GM19193 (cell line): Measurements from ENCODE around the gene GIPC3.

Experiments
- POLR2A ChIP-seq: IDR thresholded peaks from 4 replicates; pipeline ENCODE4 v1.6.1; 2011; ENCODE audit not compliant: insufficient read depth, insufficient read length; ENCODE audit errors: extremely low read depth

The GIPC3 gene

DNA sequence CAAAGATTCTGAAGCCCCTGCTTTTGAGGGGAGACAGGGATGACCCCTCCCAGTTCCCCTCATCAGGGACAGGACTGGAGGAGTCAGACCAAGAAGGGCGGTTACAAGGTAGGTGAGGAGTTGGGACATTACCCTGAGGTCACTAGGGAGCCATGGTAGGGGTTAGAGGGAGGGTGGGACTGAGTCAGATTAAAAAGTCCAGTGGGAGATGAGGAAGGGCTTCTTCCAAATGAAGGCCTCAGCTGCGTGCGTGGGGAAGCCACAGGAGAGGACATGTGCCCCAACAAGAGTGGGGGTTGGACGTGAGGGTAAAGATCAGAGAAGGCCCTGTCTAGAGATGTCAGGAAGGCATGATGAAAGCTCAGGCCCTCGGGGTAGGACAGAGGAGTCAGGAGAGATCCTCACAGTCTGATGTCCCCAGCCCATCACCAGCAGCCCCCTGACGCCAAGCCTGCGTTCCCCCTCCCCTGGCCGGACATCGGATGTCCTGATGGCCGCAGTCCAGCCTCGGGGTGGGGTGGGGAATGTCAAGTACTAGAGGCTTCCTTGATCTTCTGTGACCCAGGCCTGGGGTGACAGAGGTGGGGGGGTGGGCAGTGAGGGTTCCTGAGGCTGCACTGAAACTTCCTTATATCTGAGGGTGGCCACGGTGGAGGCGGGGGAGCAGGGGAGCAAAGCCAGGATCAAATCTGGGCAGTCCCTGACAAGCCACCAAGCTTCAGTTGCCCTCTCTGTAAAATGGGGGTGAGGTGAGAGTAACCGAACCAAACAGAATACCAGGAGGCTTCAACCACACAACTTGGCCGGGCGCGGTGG, 21.4 kb upstream of the GIPC3 start:
- TF ChIP-seq POLR2A: no peak

DNA sequence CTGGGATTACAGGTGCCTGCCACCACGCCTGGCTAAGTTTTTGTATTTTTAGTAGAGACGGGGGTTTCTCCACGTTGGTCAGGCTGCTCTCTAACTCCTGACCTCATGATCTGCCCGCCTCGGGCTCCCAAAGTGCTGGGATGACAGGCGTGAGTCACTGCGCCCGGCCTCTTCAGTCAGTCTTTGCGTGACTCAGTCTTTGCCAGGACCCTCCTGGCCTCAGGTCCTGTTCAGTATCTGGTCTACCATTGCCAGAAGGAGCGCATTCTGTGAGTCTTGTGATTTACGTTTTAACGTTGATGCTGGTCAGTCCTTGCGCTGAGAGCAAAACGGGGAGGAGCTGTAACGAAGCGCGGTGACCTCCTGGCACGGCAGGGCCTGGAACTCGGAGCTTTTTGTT, 20.1 kb upstream of the GIPC3 start:
- TF ChIP-seq POLR2A: no peak

DNA sequence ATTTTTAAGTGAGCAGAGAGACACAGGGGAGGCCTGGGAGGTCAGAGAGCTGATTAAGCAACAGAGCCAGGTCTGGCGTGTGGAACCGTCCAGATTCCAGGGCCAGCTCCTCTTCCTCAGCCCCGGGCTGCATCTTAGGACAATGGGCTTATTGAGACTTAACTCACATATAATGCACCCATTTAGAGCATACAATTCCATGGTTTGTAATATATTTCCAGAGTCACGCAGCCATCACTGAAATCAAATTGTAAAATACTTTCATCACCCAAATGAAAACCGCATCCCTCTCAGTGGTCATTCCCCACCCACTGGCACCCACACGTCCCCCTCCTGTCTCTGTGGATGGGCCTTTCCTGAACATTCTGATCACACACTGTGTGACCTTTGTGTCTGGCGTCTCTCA, 14.7 kb upstream of the GIPC3 start:
- no peak for TF ChIP-seq POLR2A

DNA sequence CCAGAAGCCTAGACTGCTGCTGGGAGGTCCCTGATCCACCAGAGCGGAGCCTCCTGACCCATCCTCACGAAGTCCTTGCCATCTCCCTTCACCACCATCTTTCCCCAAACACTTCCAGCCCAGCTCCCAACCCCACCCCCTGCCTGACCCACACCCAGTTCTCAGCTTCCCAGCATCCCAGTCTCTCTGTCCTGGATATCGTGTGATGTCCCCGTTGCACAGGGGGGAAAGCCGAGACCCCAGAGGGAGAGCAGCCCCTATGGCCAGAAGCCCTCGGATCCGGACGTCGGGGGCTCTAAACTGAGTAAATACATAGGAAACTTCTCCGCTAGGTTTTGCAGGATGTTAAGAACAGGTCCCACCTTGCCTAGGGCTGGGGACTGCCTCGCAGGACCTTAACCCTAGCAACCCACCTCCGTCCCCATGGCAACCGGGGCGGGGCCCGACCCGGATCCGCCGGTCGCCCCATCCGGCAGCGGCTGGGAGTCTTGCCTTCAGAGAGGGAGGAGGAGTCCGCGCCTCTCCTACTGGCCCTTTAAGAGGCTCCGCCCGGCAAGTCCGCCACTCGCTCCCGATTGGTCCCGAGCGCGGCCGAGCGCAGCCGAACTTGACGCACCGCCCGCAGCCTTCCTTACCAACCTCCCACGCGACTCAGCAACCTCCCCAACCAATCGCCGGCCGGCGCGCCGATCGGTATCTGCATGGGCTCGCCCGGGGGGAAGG, 13.0 kb upstream of the GIPC3 start:
- no peak for TF ChIP-seq POLR2A

DNA sequence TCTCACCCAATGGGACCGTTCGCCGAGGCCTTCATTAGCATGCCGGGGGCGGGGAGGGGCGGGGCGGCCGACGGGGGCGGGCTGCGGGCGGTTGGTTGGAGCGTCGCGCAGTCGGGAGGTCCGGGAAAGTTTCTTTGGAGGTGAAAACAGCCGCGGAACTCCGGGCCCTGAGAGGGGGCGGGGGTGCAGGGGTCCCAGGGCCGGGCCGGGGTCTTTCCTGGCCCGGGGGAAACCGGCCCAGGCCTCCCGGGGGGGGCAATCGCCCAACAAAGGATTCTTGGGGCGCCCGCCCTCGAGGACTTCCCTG, 12.5 kb upstream of the GIPC3 start, which contains the start of gene HMG20B:
HMG20B (plus strand) TSS at position 90 of the 307 bp plus-strand sequence. CDS start 366 bp downstream, outside the sequence.
- no peak for TF ChIP-seq POLR2A

DNA sequence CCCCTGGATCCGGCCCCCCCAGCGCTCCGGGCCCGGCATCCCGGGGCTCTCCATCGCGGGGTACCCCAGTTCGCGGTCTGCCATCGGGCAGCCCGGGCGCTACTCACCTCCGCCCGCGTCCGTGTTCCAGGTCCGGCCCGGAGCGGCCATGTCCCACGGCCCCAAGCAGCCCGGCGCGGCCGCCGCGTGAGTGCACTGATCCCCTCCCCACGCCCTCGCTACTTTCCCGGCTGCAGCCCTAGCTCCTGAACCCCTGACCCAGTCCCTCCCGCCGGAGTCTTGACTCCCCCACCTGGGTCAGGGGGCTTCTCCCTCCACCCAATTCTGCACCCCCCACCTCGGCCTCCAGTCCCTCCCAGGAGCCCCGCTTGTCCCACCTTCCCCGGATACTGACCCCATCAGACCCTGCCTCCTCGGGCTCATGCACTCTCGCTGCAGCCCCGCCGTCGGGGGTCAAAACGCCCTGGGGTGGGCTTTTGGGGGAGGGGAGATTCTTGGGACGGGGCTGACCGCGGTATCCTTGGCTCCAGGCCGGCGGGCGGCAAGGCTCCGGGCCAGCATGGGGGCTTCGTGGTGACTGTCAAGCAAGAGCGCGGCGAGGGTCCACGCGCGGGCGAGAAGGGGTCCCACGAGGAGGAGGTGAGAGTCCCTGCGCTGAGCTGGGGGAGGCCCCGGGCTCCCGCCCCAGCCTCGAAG, 12.0 kb upstream of the GIPC3 start:
- no peak for TF ChIP-seq POLR2A

DNA sequence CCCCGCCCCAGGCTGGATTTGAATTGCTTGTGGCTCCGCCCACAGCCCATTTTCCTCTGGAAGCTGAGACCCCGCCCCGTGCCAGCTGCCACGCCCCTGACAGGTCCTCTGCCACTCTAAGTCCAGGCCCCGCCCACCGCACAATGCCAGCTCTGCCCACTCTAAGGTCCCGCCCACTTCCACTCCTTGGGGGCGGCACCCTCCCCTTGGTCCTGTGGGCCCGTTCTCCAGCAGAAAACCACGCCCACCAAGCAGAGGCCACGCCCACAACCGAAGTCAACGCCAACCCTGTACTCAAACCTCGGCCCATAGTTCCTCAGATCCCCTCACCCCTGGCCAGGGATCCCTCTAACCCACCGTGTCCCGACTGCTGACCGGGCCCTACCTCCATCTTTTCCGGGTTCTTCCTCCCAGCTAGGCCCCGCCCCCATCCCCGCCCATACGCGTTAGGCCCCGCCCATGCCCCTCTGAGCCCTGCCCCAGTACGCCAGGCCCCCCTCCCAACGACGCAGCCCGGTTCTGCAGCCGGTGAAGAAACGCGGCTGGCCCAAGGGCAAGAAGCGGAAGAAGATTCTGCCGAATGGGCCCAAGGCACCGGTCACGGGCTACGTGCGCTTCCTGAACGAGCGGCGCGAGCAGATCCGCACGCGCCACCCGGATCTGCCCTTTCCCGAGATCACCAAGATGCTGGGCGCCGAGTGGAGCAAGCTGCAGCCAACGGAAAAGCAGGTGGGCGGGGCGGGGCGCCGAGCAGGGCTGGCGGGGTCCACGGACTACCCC, 11.2 kb upstream of the GIPC3 start:
- TF ChIP-seq POLR2A: no peak

DNA sequence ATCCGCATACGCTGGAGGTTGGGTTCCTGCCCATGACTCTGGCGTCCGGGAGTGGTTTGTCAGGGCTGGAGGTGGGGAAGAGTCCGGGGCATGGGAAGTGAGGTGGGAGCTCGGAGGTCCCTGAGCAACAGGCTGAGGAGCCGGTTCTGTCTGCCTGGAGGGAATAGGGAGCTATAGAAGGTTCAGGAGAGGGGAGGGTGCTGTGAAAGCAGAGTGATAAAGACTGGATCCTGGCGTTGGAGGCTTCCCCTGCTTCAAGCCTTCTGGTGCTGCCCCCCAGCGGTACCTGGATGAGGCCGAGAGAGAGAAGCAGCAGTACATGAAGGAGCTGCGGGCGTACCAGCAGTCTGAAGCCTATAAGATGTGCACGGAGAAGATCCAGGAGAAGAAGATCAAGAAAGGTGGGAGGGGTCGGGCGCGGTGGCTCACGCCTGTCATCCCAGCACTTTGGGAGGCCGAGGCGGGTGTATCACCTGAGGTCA, 10.0 kb upstream of the GIPC3 start:
- no peak for TF ChIP-seq POLR2A

DNA sequence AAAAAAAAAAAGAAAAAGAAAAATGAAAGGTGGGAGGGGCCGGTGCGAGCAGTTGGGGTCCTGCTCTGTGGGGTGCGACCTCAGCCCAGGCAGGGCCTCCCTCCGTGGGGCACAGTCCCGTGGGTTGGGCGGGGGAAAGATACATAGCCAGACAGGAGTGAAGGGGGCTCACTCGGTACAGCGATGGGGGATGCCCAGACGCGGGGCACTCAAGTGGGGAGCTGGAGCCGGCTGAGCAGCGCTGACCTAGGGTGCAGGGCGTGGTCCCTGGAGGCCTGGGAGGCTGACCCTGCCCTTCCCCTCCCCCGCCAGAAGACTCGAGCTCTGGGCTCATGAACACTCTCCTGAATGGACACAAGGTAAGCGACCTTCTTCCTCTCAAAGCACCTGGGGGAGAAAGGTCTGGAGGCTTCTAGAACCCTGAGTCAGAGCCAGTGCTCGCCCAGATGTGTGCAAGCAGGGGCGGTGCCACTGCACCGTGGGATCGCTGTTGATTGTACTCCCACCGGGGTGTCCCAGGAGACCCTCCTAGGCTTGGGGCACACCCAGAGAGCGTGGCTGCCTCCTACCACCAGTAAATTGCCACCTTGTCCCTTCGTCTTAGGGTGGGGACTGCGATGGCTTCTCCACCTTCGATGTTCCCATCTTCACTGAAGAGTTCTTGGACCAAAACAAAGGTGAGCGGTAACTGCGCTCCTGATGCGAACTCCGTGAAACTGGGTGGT, 9.2 kb upstream of the GIPC3 start:
- TF ChIP-seq POLR2A: no peak

DNA sequence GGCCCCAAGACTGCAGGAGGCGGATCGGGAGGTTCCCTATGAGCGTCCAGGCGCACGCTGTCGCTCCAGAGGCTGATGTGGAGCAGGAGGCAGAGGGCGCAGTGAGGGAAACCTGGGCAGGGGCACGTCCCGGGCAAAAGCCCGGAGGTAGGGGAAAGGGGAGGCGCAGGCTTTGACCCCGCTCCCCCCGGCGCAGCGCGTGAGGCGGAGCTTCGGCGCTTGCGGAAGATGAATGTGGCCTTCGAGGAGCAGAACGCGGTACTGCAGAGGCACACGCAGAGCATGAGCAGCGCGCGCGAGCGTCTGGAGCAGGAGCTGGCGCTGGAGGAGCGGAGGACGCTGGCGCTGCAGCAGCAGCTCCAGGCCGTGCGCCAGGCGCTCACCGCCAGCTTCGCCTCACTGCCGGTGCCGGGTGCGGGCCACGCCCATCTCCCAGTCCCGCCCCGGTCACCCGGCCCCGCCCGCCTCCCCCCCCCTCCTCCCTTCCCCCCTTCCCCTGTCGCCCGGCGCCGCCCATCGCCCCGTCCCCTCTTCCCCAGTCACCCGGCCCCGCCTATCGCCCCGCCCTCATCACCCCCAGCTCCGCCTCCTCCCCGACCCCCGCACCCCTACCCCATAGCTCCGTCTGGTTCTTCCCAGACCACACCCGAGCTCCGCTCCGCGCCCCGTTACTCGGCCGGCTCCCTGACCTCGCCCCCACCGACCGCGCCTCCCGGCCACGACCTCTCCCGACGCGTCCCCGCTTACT, 8.4 kb upstream of the GIPC3 start:
- TF ChIP-seq POLR2A: no peak

DNA sequence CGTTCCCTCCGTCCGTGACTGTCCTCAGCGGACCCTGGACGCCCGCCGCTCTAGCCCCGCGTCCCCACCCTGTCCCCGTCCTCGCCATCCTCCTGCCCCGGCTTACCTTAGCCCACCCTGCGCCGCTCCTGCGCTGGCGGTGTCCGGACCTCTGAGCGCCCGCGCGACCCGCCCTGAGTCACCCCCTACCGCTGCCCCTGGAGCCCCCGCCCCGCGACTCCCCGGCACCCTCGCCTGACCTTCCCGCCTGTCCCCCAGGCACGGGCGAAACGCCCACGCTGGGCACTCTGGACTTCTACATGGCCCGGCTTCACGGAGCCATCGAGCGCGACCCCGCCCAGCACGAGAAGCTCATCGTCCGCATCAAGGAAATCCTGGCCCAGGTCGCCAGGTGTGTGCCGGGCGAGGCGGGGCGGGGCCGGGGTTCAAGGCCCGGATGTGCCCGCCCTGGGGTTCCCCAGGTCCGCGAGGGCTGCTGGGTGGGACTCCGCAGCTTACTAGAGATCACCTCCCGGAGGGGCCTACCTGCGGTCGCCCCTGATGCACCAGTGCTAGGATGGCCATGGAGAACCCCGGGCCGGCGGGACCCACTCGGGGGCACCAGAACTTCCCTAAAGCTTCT, 7.4 kb upstream of the GIPC3 start:
- TF ChIP-seq POLR2A: no peak

DNA sequence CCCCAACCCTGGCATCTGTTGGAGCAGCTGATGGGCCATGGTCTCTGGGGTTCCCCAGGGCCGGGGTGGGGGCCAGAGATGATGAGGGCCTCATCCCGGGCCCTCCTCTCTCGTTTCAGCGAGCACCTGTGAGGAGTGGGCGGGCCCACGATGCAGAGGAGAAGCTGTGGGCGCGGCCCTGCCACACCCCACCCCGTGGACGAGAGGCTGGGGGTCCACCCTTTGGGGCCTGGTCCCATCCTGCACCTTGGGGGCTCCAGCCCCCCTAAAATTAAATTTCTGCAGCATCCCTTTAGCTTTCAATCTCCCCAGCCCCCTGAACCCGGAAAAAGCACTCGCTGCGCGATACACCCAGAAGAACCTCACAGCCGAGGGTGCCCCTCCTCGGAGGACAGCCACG, 6.9 kb upstream of the GIPC3 start:
- no peak for TF ChIP-seq POLR2A
